HG03175 (cell line): ENCODE results near the gene CRISPLD2.

Experiments
- ATAC-seq: cut with Tn5 transposase; IDR thresholded peaks from one replicate; pipeline ENCODE4 v1.9.1; 2021; ENCODE audit warnings: mild to moderate bottlenecking, moderate library complexity; ENCODE audit not compliant: unreplicated experiment

The CRISPLD2 gene

DNA sequence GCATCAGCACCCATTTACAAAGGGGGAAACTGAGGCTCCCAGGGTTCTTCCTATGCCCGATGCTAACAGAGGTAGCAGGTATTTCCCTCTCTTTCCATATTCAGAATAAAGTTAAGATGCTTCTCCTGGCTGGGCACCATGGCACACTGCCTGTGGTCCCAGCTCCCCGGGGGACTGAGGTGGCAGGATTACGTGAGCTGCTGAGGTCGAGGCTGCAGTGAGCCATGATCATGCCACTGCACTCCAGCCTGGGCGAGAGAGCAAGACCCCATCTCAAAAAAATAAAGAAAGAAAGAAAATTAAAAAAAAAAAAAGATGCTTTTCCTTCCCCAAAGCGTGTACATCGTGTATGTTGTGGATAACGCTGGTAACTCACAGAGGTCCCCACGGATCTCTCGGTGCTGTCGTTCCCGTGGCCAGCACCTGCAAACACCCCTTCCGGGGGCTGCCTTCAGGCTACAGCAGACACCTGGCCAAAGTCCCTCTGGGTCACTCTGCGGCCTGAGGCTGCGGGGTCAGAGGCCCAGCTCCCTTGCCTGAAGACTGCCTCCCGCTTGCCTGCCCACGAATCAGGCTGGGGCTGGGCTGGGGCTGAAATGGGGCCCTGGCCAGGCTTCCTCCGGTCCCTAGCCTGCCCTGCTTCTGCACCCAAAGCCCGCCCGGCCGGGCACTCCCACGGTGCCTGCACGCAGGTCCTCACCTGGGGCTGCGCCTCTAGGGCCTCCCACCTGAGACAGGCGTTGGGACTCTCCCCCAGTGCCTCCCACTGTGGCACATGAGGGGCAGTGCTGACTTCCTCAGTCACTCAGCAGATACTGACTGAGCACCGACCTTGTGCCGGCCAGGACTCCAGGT lies 128.4 kb downstream of the CRISPLD2 start:
- no peak for ATAC-seq

DNA sequence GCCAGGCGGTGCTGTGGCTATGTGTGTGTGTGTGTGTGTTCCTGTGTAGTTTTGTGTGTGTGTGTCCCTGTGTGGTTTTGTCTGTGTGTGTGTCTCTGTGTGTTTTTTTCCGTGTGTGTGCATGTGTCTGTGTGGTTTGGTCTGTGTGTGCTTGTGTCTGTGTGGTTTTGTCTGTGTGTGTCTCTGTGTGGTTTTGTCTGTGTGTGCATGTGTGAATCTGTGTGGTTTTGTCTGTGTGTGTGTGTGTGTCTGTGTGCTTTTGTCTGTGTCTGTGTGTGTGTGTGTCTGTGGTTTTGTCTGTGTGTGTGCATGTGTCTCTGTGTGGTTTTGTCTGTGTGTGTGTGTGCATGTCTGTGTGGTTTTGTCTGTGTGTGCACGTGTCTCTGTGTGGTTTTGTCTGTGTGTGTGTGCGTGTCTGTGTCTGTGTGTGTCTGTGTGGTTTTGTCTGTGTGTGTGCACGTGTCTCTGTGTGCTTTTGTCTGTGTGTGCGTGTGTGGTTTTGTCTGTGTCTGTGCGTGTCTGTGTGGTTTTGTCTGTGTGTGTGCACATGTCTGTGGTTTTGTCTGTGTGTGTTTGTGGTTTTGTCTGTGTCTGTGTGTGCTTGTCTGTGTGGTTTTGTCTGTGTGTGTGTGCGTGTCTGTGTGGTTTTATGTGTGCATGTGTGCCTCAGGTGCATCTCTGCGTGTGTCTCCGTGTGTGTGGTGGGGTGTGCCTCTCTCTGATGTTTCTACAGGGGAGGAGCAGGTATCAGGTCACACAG lies 129.2 kb downstream of the CRISPLD2 start:
- no peak for ATAC-seq

DNA sequence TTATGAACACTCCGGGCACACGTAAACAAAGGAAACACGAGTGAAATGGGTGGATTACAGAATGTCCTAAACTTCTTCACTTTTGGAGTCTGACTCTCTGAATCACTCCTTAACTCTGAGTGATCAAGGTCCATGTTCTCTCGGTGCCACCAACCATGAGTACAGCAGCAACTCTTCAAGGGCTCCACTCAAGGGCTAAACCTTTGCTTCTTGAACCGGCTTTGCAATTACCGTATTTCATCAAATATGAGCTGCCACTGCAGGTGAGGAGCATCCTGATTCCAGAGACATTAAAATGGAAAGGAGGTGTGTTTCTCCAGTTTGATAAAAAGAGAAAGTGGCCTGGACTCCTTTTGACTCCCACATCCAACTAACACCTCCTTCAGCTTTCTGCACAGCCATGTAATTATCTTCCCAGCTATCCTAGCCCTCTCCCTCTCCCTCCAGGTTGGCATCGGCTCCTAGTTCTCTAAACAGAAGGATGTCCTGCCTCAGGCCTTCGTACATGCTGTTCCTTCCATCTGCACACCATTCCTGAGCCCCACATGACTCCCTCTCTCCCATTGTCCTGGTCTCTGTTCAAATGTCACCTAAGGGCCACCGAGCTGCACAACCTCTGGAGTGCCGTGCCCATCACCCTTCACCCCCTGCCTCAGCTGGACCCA lies 130.1 kb downstream of the CRISPLD2 start:
- ATAC-seq, result no peak

DNA sequence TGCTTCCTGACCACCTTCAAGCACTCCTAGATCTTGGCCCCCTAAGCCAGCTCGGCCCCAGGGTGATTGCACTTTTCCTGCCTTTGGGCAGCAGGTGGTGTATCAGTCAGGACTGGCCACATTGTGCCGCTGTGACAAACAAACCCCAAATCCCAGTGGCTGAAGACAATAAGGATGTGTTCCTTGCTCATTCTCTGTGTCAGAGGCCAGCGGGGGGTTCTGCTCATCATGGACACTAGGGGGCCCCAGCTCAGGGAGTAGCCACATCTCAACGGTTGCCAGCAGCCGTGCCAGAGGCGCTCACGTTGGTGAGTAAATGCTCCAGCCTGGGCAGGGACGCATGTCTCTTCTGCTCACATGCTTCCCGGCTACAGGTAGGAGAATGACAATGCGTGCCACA lies 131.1 kb downstream of the CRISPLD2 start:
- ATAC-seq, result no peak

DNA sequence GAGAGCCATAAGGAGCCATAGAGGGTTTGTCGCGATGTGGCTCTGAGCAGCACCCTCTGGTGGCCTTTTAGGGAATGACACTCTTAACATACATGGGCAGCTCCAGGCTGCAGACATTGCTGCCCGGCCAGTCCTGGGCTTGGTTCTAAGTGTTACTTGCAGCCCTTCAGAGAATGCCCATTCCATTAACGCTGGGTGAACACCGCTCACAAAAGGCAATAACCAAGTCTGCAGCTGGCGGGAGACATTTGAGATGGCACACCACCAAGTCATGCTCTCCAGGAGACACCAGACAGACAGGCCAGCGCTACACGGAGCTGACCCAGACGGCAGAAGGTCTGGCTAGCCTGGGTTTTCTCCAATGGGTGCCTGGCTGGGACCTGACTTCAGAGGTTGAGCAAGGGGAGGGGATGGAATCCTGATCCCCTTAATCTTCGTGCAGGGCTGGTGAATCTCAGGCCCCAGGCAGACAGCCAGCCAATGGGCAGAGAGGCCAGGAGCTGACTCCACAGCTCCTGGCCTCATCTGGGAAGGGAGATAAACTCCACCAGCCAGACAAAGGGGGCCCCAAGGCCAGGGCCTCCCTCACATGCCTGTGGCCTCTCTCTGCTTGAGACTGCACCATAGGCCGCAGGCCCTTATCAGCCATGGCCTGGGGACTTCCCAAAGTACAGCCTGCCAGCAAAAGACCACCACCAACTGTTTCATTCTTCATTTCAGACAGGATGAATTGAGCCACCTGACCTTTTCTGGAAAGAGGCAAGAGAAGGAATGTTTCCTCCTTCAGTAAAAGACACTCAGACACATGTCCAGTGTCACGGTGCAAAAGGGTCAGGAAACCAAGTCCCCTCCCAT lies 132.8 kb downstream of the CRISPLD2 start:
- no peak for ATAC-seq

DNA sequence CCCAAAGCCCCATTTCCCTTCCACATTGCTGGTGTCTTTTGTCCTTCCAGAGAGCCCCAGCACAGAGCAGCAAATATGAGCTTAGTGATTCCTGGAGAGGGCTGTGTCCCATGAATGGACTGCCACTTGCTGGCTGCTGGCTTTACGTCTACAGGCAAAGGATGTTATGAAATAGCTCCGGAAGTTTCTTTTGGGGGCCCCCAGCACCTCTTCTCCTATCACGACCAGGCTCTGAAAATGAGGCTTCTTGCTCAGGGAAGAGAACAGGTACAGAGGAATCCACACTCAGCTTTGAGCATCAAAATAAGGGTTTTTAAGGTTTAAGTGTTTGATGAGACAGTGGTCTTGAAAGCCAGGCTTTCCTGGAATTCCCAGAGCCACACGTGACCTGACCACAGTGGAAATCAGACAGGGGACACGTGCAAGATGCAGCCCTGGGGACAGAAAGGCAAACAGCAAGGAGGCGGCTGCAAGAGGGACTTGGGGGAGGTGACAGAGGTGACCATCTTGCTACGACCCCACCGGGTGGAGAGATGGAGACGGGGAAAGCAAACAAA lies 133.5 kb downstream of the CRISPLD2 start:
- ATAC-seq, result no peak

DNA sequence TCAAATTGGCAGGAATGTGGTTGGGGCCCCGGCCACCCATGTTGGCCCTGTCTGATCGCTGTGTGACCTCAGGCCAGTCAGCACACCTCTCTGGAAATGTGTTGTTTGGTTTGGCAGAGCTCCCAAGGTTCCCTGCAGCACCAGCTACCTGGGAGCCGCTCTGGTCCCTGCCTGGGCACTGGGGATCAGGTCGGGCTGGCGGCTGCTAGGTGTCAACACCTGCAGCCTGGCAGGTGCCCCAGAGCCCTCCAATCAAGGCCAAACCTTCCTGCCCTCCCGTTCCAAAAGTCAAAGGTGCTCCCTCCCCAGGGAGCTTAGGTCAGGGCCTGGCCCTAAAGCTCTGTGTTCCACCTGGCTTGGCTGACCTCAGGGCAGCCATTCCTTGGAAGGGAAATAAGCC lies 135.6 kb downstream of the CRISPLD2 start:
- ATAC-seq, result no peak

DNA sequence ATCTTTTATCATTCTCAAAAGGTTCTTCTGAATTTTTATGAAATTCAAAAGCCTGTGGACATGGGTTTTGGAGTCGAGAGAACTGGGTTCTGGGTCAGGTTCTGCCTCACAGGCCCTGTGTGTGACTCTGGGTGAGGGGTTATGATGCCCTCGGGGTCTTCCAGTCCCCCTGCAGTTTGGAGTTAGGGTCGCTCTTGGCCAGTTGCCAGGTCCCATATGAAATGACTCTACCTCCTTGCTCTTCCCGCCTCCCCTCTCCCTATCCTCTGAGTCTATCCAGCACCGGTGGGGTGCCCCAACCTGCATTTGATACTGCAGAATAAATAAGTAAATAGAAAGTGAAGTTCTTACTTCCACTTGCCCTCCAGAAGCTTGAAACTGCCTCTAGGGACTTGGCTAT lies 137.4 kb downstream of the CRISPLD2 start:
- ATAC-seq, result no peak

DNA sequence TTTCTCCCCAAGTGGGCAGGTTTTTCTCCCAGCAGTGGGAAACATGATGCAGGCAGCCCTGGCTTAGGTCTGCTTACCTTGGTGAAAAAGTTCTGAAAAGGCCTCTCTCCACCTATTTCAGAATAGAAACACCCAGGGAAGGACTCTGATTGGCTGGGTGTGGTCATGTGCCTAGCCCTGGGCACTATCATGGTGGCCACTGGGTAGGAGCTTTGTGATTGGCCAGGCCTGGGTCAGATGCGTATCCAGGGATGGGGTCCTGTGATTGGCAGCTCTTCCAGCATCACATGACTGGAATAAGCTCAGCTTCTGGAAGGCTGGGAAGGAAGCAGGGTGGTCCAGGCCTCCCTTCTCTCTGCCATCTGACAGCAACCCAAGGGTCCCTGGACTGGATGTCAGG lies 138.0 kb downstream of the CRISPLD2 start:
- ATAC-seq, result no peak
